Measurements from ENCODE around the gene SSBP3.
"Not testable (repeated sequence)": the region's sequence is repeated elsewhere in the genome, so short reads cannot be mapped to it uniquely, and the experiment has no call there.

SSBP3 gene

DNA sequence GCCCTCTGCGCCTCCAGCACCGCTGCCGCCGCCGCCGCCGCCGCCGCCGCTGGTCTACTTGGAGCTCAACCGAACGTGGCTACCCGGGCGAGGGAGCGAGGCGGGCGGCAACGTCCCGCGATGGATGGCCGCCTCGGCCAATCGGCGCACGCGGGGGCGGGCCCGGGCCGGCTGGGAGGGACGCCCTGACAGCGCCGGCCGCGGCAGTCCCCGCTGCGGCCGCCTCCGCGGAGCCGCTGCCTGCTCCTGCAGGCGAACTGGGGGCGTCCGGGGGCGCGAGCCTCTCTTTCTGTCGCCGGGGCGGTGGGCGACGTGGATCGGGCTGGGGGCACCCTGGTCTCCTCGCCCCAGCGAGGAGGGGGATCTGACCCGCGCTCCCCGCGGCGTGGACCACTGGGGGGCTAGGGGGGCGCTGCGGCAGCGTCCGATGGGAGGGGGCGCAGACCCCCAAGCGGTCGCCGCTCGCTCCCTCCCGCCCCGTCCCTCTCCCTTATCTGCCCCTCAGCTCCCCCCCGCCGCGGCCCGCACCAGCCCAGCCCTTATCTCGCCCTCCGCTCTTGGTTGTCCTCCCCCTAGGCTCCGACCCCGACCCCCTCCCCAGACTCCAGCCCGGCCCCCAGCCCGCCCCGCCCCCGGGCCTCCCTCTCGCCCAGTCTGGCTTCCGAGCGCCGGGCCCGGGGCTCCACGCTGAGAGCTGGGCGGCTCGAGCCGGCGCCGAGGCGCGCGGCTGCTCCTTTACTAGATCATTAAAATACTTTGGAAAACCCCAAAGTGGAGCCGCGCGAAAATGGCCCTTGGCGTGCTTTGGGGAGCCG, at the start of gene SSBP3:
TSS of gene SSBP3 (minus strand) at position 56 of the 815 bp plus-strand sequence.
- in situ Hi-C loops (cut with MboI; ENCODE audit: low sequenced_read_pairs) = no loop called here

DNA sequence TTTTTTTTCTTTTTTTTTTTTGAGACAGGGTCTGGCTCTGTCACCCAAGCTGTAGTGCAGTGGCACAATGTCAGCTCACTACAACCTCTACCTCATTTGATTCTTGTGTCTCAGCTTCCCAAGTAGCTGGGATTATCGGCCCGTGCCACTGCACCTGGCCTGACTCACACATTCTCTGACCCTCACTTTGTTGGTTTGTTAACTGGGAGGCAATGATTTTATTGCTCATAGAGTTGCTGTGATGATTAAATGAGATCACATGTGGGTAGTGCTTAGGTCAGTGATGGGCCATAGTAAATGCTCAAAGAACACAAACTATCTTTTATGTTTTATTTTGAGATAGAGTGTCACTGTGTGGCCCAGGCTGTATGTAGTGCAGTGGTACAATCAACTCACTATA, 47.3 kb upstream of the SSBP3 start:
- in situ Hi-C loops (cut with MboI; ENCODE audit: low sequenced_read_pairs) = no loop called here

DNA sequence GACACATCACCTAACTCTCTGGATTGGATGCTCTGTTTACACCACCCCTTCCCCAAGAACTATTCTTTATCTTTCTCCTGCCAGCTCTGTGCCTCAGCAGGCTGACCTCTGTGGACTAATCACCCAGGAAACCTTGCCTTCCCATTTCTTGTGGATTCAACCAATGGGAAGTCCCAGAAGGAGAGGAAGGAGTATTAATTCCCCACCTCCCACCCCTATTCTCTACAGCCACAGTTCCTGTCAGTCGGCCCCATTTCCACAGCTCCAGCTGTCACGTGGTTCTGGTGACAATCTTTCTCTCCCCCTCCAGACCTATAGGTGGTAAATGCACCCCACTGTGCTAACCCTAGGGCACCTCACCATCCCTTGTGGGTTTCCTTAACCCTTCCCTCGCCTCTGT, 46.8 kb upstream of the SSBP3 start:
- in situ Hi-C loops (cut with MboI; ENCODE audit: low sequenced_read_pairs) = no loop called here

- in situ Hi-C loops (cut with MboI; ENCODE audit: low sequenced_read_pairs) = not testable (repeated sequence)
Observed at GRCh38 chr1:54449431-54449830, 43.2 kb upstream of the SSBP3 start.

DNA sequence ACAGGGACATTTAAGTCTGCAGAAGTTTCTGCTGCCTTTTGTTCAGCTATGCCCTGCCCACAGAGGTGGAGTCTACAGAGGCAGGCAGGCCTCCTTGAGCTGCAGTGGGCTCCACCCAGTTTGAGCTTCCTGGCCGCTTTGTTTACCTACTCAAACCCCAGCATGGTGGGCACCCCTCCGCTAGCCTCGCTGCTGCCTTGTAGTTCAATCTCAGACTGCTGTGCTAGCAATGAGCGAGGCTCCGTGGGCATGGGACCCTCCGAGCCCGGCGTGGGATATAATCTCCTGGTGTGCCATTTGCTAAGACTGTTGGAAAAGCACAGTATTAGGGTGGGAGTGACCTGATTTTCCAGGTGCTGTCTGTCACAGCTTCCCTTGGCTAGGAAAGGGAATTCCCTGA, 42.6 kb upstream of the SSBP3 start:
- in situ Hi-C loops (cut with MboI; ENCODE audit: low sequenced_read_pairs) = not testable (repeated sequence)

GRCh38 chr1:54447081-54447480, 40.9 kb upstream of the SSBP3 start:
- in situ Hi-C loops (cut with MboI; ENCODE audit: low sequenced_read_pairs) = not testable (repeated sequence)

- in situ Hi-C loops (cut with MboI; ENCODE audit: low sequenced_read_pairs) = no loop called here
Observed at GRCh38 chr1:54442185-54442584, 36.0 kb upstream of the SSBP3 start.

- in situ Hi-C loops (cut with MboI; ENCODE audit: low sequenced_read_pairs) = no loop called here
Observed at GRCh38 chr1:54439550-54440223, 33.5 kb upstream of the SSBP3 start.

DNA sequence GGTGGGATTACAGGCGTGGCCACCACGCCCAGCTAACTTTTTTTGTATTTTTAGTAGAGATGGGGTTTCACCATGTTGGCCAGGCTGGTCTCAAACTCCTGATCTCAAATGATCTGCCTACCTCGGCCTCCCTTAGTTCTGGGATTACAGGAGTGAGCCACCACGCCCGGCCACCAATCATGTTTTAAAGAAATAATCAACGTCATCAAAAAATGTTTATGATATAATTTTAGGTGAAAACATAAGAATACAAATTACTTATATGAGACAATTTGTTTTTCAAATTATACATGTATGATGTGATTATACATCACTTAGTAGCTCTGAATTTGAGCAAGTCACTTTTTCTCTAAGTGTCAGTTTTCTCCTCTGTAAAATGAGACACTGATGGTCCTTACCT, 31.6 kb upstream of the SSBP3 start:
- in situ Hi-C loops (cut with MboI; ENCODE audit: low sequenced_read_pairs) = no loop called here

- in situ Hi-C loops (cut with MboI; ENCODE audit: low sequenced_read_pairs) = no loop called here
Observed at GRCh38 chr1:54436826-54437225, 30.6 kb upstream of the SSBP3 start.

GRCh38 chr1:54429838-54430237, 23.6 kb upstream of the SSBP3 start:
- in situ Hi-C loops (cut with MboI; ENCODE audit: low sequenced_read_pairs) = no loop called here

GRCh38 chr1:54428837-54429518, 22.8 kb upstream of the SSBP3 start:
- in situ Hi-C loops (cut with MboI; ENCODE audit: low sequenced_read_pairs) = no loop called here

DNA sequence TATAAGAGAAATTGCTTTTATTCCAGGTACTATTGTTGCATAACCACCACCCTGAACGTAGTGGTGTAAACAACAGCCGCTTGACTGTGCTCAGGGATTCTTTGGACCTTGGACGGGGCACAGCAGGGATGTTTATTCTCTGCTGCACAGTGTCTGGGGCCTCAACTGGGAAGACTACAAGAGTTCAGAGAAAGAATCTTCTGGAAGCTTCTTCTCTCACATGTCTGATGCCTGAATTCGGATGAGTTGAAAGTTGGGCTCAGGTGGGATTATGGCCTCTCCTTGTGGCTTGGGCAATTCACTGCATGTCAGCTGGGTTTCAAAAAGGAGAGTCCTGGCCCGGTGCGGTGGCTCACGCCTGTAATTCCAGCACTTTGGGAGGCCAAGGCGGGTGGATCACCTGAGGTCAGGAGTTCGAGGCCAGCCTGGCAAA, 19.0 kb upstream of the SSBP3 start:
- in situ Hi-C loops (cut with MboI; ENCODE audit: low sequenced_read_pairs) = no loop called here

DNA sequence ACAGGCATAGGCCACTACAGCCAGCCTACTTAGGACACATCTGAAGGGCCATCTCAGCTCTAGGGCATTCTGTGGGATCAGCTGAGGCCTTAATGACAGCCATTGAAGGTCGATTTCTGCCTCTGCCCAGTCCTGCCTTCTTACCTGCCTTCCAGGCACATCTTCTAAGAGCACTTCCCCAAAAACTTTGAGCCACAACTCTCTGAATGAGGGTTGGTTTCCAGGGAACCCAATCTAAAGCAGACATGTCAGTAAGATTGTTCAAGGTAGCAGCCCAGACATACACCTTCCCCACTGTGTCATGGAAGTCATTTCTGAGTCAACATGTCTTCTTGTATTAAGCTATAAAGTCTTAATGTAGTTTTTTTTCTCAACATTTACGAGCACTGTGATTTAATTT, 18.2 kb upstream of the SSBP3 start:
- in situ Hi-C loops (cut with MboI; ENCODE audit: low sequenced_read_pairs) = no loop called here

DNA sequence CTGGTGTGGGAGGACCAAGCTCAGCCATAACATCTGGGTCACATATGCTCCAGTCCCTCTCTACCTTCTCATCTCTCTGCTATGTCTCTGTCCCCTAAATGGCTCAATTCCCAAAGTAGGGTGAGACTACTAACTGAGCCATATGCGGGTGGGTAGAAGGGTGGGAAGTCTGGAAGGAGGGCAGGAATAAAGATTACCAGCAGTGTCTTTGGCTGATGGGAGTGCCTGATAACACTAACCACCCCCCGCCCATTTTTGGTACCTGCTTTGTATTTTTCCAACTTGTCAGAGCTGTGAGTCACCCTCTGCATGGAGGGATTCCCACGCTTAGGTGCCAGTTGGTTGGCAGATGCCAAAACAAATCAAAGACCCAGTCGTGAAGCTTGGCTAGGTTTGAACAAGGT, 14.9 kb upstream of the SSBP3 start:
- in situ Hi-C loops (cut with MboI; ENCODE audit: low sequenced_read_pairs) = no loop called here

GRCh38 chr1:54418598-54418997, 12.4 kb upstream of the SSBP3 start:
- in situ Hi-C loops (cut with MboI; ENCODE audit: low sequenced_read_pairs) = not testable (repeated sequence)

DNA sequence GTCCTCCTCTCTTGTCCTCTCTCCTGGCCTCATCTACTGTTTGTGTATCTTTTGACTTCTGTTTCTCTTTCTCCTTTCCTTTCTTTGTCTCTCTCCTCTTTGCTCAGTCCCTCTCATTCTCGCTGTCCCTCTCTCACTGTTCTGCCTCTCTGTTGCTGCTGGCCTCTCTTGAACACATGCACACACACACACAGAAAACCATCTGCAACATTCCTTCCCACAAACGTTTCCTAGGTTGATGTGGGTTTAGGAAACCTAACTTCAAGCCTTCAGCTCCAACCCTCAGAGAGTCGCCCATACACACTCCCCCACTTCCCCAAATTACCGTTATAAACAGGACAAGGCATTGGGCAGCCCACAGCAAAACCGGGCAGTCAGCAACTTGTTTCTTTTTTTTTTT, 10.9 kb upstream of the SSBP3 start:
- in situ Hi-C loops (cut with MboI; ENCODE audit: low sequenced_read_pairs) = no loop called here

DNA sequence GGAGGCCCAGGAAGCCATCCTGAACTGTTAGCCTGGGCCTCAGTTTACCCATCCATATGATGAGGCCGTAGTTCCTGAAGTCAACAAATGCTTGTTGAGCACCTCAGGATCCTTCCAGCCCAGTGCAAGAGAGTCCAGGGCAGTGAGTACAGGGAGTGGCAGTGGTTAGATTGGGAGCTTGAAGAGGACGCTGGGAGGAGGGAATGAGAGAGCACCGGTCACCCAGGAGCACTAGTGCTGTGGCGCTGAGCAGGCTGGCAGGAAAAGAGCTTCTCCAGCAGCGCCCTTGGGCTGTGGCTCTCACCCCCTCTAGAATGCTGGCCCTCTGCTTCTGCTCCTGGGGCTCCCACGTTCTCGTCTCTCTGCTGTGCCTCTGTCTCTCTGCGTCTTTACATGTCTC, 10.2 kb upstream of the SSBP3 start:
- in situ Hi-C loops (cut with MboI; ENCODE audit: low sequenced_read_pairs) = no loop called here

GRCh38 chr1:54415991-54416390, 9.8 kb upstream of the SSBP3 start:
- in situ Hi-C loops (cut with MboI; ENCODE audit: low sequenced_read_pairs) = no loop called here

DNA sequence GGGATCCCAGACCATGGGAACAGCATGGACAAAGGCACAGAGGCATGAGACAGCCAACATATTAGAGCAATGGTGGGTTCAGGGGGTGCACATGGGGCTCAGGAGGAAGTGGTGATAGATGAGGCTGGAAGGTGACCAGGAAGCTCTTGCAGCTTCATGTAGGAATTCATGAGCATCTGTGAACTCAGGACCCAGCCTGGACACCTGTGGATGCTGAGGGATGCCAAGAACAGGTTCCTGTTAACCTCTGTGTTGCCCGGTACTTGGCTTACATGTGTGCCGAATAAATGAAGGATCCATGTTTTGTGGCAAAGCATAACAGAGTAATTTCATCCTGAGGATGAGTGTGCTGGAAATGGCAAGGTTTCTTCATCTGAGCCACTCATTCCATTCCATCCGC, 9.3 kb upstream of the SSBP3 start:
- in situ Hi-C loops (cut with MboI; ENCODE audit: low sequenced_read_pairs) = no loop called here

DNA sequence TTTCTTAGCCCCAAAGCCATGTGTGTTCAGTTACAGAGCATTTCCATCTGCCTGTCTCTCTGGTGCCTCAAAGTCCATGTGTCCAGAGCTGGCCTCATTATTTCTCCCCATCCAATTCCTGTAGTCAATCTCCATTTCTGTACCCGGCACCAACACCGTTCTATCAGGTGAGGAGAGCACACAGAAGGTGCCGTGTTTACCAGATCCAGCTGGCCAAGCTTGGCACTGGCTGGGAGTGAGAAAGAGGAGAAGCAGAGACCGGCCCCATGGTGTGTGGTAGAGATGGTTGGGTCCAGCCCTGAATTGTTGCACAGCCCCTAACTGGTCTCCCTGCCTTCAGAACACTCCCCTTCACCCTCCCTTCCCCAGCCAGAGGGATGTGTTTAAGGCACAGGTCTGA, 7.5 kb upstream of the SSBP3 start:
- in situ Hi-C loops (cut with MboI; ENCODE audit: low sequenced_read_pairs) = loop anchor here (5.0 kb wide), 1 partner anchor 74 kb away; no protein-coding TSS in a partner anchor

DNA sequence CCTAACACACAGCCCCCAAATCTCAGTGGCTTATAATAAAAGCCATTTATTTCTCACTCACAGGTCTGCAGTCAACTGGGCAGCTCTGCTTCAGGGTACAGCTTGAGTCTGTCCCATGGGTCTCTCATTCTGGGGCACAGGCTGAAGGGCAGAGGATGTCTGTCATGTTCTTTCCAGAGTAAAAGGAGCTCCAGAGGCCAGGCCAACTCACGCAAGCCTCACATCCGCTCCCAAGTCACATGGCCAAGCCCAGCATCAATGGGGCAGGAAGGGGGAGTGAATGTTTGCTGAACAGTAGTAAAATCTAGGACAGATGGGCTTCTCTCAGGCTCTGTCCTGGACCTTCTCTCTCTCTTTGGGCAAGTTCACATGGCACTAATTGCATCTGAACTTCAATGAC, 7.1 kb upstream of the SSBP3 start:
- in situ Hi-C loops (cut with MboI; ENCODE audit: low sequenced_read_pairs) = loop anchor here (5.0 kb wide), 1 partner anchor 74 kb away; no protein-coding TSS in a partner anchor
